T-helper 9 cell (primary cell): ENCODE measurements around the gene MSI2.

Experiments used
- DNase-seq: peaks from one replicate; pipeline ENCODE4 v3.0.0-alpha.2; 2020

The MSI2 gene

DNA sequence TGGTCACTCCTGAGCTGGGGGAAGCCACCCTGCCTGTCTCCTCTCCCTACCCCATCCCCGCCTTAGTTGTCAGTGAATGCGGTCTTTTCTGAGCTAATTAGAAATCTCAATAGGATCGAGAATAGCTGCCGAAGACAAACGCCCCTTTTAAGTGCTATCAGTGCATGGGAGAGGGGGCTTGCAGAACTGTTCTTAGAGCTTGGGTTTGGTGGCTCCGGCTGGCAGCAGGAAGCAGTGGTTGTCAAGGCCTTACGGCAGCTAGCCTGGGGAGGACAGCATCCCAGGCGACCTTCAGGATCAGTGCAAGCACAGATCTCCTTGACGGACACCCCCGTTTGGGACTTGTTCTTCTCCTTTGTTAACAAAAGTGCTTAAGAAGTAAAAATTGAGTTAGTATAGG lies 293.7 kb downstream of the MSI2 start:
- DNase-seq: no peak

DNA sequence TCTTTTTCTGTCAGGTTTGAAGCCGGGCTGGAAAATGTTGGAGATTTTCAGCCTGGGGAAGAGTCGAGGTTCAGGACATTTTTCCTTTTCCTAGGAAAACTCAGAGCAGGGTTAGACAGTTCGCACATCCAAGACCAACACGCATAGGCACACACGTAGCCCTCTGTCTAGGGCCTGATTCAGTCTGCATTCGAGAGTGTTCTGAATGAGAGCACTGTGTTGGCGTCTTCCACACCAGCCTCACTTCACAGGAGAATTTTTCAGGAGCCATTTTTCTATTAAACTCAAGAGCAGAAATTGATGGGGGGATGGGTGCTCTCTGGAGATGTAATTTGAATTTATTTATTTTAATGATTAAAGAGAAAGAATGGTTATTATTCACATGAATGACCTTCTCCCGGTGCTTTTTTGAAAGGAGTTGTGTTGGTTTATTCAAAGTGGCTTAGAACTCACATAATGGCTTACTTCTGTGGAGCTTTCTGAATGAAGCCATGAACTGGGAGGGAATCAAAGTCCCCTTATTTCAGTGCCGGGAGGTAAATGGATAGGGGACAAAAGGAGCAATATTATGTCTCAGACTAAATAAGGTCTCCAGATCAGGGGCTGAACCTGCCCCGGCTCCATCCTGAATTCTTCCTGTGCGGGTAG lies 294.5 kb downstream of the MSI2 start:
- DNase-seq: no peak

DNA sequence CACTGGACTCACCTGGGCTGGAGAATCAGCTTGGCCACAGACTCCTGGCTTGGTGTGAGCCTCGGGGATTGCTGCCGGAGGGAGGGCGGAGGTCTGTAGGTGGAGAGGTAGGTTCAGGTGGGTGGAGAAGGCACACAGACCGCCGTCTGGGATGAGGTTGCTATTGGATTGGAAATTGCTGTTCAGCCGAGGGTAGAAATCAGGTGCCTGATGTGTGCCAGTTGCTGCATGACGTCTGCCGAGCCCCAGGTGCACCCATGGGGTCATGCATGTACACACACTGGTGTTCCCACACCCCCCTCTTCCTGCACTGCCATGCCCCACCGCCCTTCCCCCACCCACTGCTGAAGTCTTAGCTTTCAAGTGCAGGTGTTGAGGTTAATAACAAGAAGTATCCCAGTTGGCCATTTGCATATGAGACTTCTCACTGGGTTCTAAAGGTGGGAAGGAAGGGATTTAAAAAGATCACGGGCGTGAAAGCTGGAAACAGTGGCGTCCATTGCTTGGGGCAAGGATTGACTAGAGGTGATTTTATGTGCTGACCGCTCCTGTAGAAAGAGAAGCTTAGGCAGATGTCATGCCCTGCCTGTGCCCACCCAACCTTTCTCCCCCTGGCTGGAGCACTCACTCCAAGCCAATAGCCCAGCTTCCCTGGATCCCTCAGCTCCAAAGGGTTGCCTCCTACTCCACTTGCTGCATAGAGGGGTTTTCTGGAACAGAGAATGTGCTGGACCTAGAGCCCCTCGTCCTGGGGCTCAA lies 295.2 kb downstream of the MSI2 start:
- no peak for DNase-seq

DNA sequence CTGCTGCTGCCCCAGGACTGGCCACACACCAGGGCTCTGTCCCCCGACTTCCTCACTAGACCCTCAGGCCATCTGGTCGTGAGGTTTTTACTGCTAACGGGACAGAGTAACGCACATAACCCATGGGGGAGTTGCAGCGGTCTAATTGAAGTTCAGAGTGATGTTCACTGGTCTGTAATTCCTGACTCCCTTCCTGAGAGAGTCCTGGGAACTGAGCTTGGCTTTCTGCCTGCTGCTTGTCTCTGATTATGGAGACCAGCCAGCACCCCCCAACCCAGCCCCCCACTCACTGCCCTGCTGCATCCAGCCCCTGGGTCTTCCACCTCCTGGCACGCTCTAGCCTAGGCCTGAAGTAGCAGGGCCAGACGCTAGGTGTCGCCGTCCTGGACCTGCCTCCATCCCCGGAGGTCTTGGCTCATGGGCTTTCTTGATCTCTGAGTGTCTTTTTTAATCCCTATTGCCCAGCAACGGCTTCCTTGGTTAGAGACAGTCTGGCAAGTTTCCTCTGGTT lies 295.8 kb downstream of the MSI2 start:
- DNase-seq: no peak

DNA sequence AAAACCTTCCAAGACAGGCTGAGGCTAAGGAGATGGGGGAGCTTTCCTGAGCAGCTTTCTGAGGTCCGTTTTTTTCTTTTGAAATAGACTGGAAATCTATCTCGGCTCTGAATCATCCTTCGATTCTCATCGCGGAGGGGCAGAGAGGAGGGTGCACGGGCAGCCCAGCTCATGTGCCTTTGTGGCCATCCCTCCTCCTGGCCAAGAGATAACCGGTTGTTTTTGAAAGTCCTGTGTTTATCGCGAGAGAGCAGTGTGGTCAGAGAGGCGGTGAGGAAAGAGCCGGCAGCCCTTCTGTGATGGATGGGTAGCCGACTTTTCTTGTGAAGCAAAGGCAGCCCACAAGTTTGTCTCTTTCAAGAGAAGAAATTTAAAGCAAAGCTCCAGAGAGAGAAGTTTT lies 297.2 kb downstream of the MSI2 start:
- no peak for DNase-seq

DNA sequence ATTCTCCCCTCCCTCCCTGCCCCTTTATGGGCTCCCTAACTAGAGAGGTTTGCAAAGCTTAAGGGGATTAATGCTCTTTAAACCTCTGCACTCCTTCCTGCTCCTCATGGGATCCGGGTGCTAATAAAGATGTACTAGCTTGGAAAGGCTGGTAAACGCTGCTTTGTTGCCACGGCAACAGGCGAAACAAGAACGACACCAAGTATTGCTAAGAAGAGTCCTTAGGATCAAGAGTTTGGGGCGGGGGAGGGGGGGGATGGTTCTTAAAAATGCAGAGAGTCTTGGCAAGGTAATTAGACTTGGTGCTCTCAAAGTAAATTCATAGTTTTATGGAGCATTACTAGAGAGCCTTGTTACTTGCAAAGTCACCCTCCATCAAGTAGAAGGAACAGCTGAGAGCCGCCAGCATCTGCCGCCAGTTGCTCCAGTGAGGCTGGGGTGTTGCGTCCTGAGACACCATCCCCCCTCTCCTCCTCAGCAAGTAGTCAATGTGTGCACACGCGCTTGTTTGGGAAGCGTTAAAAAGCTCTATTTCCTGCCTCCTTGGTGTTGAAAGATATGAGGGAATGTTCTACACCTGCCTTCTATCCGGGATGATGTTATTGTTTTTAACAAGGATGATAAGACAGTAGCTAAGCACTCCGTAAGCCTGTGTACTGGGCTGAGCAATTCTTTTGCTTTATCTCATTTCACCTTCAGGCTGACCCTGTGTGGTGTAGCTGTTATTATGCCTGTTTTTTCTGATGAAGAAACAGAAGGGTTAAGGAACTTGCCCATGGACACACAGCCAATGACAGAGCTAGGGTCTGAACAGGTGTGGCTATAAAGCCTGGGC lies 297.9 kb downstream of the MSI2 start:
- DNase-seq: no peak

DNA sequence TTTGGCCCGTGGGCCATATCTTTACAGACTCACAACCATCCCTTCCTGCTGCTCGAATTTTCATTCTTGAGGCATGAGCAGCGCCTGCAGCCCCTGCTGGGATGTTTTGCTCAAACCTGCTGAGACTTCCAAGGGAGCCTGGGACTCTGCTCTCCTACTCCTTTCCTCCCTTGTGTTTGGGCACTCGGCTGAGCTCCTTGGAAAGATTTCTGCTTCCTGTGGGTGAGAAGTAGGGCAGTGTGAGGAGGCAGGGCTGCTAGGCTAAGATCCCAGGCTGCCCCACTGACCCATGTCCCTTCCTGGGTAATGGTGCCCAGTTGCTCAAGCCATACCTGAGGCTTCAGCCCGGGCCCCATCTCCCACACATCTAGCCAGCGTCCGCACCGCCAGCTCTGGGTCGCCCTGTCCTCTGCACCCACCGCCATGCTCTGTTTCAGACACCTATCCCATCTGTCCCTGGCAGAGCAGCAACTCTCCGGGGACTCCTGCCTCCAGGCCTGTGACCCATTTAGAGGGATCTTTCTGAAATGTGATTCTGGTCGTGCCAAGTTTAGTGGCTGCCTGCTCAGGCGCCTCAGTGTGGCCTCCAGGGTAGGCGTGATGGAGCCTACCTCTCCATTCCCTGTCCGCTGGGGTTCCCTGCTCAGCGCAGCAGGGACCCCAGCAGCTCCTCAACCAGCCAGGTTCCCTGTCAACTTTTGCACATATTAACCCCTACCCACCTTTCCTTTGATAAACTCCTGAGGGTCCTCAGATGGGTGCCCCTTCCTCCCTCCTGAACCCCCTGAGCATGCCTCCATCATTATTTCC lies 298.7 kb downstream of the MSI2 start:
- DNase-seq: no peak

DNA sequence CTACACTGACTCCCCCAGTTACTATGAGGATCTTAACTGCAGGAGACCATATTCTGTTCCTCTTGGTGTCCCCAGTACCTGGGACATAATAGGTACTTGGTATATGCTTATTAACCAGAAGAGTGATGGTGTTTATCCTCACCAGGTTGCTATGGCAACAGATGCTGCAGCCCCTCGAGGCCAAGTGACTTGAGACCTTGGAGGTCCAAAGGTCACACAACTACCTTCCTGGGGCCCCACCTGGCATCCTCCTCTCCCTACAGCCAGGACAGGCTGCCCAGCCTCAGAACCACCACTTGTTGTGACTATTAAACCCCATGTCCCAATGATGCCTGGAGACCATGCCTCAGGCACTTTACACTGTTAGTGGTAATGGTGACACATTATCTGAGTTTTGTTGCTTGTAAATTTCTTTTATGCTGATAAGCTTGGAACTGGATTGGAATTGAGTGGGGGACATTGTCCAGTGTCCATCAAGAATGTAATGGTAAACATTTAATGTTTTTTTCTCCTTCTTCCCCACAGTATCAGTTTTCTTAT lies 299.4 kb downstream of the MSI2 start:
- no peak for DNase-seq

DNA sequence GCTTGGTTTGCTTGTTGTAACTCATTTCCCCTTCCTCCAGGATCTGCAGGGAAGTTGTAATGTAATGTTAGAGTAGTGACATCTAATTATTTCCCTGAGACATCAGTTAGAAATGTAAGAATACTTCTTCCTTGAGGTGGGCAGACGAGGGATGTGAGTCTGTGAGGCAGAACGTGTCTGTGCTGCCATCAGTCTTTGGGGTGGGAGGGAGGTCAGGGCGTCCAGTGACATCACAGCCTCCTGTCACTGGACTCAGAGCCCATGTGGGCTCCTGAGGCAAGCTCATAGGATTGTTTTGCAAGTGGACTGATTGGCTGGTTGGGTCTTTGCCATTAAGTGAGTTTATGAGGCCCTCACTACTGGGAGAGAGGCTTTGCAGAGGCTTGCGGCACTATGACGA lies 300.0 kb downstream of the MSI2 start:
- no peak for DNase-seq

DNA sequence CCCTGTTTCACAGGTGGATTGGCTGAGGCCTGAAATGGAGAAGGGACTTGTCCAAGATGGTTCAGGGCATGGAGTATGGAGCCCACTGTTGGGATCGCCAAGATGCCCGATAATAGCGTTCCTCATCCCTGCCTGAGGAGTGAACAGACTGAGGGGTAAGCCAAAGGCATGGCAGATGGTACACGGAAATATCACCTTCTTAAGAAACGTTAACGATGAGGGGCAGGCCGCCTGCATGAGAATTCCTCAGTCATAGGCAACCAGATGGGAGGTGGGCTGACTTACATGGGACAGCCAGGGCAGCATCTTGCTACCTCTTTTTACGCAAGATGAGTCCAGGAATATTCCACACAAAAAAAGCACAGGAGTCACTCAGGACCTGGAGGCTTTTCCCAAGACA lies 300.7 kb downstream of the MSI2 start:
- no peak for DNase-seq

DNA sequence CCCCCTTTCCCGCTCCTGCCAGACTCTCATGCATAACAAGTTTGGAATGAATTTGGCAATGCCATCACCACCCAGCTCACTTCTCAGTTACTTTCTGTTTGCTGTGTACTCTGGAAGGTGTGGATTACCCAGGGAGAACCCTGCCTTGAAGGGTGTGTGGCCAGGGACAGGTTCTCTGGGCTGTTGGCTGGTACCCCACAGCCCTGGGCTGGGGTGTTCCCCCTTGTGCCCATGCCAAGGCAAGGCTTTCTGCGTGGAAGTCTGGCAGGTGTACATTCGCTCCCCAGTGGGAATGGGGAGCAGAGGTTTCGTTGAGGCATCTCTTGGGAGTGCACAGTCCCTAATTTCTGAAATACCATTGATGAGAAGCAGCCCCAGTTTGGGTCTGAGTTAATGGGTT lies 301.1 kb downstream of the MSI2 start:
- DNase-seq: no peak

DNA sequence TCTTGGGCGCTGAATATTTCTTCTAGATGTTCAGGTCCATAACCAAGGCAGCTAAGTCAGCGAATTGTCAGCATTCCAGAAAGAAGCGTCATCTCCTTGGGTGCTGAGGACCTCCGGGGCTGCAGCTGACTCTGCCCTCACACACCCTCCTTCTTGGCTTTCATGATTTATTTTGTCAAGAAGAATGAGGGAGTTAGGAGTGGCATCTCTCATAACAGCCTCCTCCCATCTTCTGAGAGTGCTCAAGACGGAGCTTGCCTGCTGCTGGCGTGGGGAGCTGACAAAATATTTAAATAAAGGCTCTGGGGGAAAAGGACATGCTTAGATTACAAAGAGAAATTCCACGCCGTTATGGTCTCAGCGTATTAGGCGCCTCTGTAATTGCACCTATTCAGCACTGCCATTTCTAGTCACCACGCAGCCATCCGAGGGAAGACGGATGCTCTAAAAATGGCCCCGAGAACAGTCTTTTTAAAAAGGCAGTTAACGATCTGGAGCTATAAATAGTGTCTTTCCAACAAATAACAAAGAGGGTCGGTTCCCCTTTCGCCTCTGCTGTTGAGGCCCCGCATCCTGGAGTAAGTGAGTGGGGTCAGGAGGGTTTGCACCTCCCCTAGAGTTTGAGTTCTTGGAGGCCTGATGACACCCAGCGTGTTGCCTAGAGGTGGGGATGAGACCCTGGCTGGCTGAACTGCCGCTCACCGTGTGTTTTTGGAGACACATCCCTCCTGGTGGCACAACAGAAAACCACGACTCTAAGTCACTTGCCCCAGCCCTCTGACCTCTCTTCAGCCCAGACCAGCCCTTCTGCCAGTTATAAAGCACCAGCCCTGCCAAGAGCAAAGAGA lies 301.7 kb downstream of the MSI2 start:
- no peak for DNase-seq

DNA sequence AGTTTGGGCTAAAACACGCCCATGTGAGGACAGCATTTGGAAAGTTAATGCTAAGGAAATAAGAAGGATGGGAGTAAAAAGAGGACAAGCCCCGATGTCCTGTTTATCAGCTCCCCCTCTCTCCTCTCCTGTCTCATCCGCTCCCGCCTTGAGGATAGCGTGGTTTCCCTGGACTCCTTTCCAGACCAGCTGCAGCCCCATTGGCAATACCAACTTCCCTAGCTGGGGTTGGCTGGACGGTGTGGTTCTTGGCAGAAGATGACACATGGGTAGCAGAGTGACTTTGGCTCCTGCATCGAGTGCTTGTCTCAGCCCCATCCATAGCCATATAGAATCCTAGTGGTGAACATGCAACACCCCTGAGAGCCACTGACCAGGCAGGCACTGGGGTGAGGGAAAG lies 302.9 kb downstream of the MSI2 start:
- no peak for DNase-seq

DNA sequence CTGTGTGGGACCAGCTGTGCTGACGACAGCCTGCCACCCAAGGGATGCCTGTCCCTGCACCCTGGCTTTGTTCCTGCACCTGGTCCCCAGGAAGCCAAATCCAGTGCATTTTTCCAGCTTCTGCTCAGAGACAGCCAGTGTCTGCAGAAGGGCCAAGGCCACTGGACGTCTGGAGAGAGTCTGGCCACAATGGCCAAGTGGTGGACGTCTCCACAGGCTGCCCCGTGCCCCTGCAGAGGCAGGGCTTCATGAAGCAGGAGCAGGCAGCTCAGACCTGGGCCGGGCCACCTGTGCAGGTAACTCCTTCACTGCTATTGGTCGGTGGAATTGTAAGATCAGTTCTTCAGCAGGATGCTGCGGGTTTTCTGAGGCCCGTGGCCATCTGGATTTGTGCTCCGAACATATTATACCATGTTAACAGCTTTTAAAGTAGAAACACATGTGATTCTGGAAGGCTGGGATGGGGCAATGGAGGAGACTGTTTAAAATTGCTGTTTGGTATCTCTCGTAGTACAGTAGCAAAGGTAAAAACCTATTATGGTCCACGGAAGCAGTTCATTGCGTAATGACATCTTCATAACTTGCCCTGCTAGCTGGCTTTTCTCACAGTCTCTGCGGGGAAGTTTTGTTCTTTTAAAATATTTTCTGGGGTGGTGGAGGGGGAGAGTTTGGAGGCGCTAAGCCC lies 303.5 kb downstream of the MSI2 start:
- no peak for DNase-seq

DNA sequence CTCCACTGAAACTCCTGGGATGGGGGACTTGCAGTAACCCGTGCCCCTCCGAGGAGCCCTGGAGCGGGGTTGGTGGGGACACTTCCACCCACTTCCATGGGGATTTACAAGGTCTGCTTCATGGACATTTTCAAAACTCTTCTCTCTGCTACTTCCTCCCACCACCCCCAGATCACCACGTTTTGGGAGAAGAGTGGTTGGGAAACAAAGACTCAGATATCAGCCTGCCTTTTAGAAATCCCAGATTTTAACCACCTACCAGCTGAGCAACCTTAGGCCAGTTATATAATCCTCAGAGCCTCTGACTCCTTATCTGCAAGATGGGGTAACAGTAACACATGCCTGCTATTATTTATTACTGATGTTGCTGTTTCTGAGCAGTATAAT lies 304.0 kb downstream of the MSI2 start:
- no peak for DNase-seq

DNA sequence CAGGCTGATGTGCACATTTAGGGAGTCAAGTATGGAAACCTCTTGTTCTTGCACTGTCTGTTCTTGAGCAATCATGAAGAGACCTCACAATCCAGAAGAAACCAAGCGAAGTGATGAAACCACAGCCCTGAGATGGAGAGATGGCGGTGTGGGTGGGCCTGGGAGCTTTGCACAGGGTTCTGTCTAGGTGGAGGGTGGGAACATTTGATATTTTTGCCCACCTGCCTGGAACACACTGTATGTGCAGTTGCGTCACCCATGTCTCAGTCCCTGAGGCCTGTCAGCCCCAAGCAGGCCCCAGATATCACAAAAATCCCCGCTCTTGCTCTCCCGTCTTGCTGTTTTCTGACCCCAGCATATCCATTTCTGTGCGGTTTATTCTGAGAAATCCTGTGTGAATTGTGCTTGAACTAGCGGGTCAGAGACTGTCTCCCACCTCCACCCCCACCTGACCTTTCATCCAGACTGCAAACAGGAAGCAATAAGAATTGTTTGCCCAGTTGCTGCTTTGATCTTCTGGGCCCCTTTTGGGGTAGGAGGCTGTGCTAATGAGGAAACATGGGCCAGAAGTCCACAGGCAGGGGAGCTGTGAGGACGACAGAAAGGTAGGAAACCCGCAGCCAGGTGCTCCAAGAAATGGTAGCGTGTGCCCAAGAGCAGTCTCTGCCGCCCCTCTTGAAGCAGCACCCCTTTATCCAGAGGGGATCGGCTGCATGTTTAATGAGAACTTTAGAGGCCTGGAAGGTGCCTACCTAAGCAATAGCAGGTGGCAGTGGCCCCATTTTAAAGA lies 304.9 kb downstream of the MSI2 start:
- no peak for DNase-seq

DNA sequence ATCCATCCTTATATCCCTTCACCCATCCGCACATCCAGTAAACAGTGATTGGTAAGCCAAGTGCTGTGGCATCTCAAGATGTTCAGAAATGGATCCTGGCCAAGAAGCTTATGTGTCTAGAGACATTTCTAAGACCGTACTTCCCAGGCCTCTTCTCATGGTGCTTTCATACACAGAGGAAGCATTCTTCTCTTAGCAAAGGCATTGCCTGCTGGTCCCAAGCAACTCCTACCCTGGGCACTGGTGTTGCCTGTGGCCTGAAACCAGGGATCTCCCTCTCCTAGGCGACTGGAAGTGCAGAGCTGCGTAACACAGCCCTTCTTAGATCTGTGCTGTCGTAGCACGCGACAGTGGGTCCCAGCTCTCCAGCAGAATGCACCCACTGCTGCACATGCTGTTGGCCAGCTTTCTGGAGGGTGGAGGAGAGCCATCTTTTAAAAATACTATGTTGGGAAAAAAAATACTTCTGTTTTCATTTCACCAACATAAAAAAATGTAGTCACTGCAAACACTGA lies 305.9 kb downstream of the MSI2 start:
- DNase-seq: no peak

DNA sequence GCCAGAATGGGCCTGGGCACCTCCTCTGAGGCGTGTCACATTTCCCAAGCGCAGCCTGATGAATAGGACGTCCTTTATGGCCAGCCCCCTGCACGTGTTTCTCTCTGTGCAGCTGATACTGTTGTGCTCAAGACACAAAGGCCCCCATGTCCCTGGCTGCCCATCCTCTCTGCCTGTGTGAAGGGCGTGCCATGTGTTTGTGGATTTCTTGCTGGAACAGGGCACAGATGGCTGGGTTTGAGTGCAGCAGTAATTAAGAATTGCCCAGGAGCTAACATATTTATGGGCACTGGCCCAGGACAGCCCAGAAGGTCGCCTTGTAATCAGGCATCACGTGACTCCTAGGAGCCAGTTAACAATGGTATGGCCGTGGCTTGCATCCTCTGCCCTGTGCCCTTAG lies 307.6 kb downstream of the MSI2 start:
- DNase-seq: no peak

DNA sequence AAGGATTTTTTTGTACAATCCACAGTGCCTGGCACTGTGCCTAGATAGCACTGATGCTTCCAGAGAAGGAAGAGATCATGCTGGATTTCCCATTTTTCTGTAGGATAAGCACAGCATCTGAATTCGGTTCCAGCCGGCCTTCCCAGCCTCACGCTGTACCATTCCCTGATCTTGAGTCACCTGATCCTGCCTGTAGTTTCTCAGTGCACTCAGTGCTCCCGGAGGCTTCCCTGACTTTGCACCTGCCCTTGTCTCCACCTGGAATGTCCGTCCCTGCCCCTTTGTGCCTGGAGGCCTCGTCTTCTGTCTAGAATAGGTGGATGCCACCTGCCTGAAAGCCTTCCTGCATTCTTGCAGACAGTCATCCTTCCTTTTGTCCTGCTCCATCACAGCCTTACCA lies 308.9 kb downstream of the MSI2 start:
- no peak for DNase-seq

DNA sequence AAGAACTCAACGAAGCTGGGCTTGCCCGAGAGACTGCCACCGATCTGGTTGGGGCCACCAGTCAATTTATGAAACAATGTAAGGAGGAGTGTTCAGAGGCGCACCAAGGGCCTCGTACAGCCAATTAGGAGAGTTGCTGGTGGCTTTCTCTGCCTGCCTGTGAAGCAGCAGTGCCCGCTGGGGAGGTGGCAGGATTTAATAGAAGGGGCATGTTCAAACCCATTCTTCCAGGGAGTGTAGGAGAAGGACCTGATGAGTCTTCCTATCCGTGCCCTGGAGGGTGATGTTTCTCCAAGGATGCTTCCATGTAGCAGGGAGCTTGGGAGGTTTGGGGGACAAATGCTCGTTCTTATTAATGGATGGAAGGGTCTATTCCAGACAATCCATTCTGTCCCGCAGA lies 310.4 kb downstream of the MSI2 start:
- no peak for DNase-seq
